IPS-18a (cell line): Measurements from ENCODE around the gene HBG2.

Experiments
- H3K27ac ChIP-seq: one replicate; pipeline ENCODE4 v1.5.1; 2013; ENCODE audit warnings: low read length
- H3K27me3 ChIP-seq: one replicate; pipeline ENCODE4 v1.6.1; 2013; ENCODE audit warnings: mild to moderate bottlenecking, low read length; ENCODE audit not compliant: control insufficient read depth, insufficient read depth
- H3K36me3 ChIP-seq: one replicate; pipeline ENCODE4 v1.6.1; 2013; ENCODE audit warnings: low read depth, low read length; ENCODE audit not compliant: control insufficient read depth
- H3K4me1 ChIP-seq: one replicate; pipeline ENCODE4 v1.6.1; 2013; ENCODE audit warnings: low read depth, low read length; ENCODE audit not compliant: control insufficient read depth
- H3K4me3 ChIP-seq: one replicate; pipeline ENCODE4 v1.5.1; 2013; ENCODE audit warnings: low read length
- H3K9ac ChIP-seq: one replicate; pipeline ENCODE4 v1.6.1; 2013; ENCODE audit warnings: mild to moderate bottlenecking, low read length, moderate library complexity
- H3K9me3 ChIP-seq: one replicate; pipeline ENCODE4 v1.6.1; 2013; ENCODE audit warnings: low read depth, low read length; ENCODE audit not compliant: control insufficient read depth

Gene HBG2

GRCh38 chr11:5225480-5225871 lies 29.1 kb downstream of the HBG2 start:
- H3K4me1 ChIP-seq = no peaks in the 10 kb centered on the region
- peaks cover 4% of the 10 kb centered on the region for H3K9me3 ChIP-seq
- no peak overlapping the region for H3K9ac ChIP-seq
- H3K36me3 ChIP-seq = no peaks in the 10 kb centered on the region
- H3K27me3 ChIP-seq = no peaks in the 10 kb centered on the region
- no peak overlapping the region for H3K27ac ChIP-seq
- H3K4me3 ChIP-seq = no peak overlapping the region

GRCh38 chr11:5224538-5225479 lies 29.8 kb downstream of the HBG2 start:
- no peak overlapping the region for H3K4me3 ChIP-seq
- no peaks in the 10 kb centered on the region for H3K36me3 ChIP-seq
- H3K4me1 ChIP-seq = no peaks in the 10 kb centered on the region
- H3K27ac ChIP-seq = no peak overlapping the region
- H3K27me3 ChIP-seq = no peaks in the 10 kb centered on the region
- peaks cover 4% of the 10 kb centered on the region for H3K9me3 ChIP-seq
- H3K9ac ChIP-seq = no peak overlapping the region

GRCh38 chr11:5223686-5224085 lies 30.9 kb downstream of the HBG2 start:
- Histone ChIP-seq H3K27ac (no peak overlapping the region), H3K27me3 (no peaks in the 10 kb centered on the region), H3K4me3 (no peak overlapping the region)

GRCh38 chr11:5223146-5223545 lies 31.4 kb downstream of the HBG2 start:
- Histone ChIP-seq H3K9me3 (peaks cover 4% of the 10 kb centered on the region), H3K4me1 (no peaks in the 10 kb centered on the region), H3K27me3 (no peaks in the 10 kb centered on the region), H3K27ac (no peak overlapping the region), H3K4me3 (no peak overlapping the region), H3K36me3 (no peaks in the 10 kb centered on the region), H3K9ac (no peak overlapping the region)

More at GRCh38 chr11:5223686-5224085, 30.9 kb downstream of the HBG2 start:
- Histone ChIP-seq H3K4me1 (no peaks in the 10 kb centered on the region), H3K9me3 (peaks cover 4% of the 10 kb centered on the region), H3K9ac (no peak overlapping the region), H3K36me3 (no peaks in the 10 kb centered on the region)

- Histone ChIP-seq H3K4me1 (peaks cover 9% of the 10 kb centered on the region), H3K9ac (no peak overlapping the region), H3K4me3 (no peak overlapping the region), H3K9me3 (no peaks in the 10 kb centered on the region), H3K36me3 (no peaks in the 10 kb centered on the region), H3K27me3 (no peaks in the 10 kb centered on the region), H3K27ac (no peak overlapping the region)
These were observed 44.1 kb downstream of the HBG2 start for GRCh38 chr11:5210376-5210885.

- Histone ChIP-seq H3K27ac (no peak overlapping the region), H3K4me3 (no peak overlapping the region), H3K4me1 (peaks cover 4% of the 10 kb centered on the region), H3K27me3 (no peaks in the 10 kb centered on the region), H3K9ac (no peak overlapping the region), H3K36me3 (no peaks in the 10 kb centered on the region), H3K9me3 (no peaks in the 10 kb centered on the region)
These were observed 49.8 kb downstream of the HBG2 start for GRCh38 chr11:5204787-5205186.

- H3K27me3 ChIP-seq = no peaks in the 10 kb centered on the region
- no peak overlapping the region for H3K27ac ChIP-seq
- H3K9me3 ChIP-seq = no peaks in the 10 kb centered on the region
- H3K4me1 ChIP-seq = no peaks in the 10 kb centered on the region
- no peak overlapping the region for H3K4me3 ChIP-seq
- H3K9ac ChIP-seq = no peak overlapping the region
- no peaks in the 10 kb centered on the region for H3K36me3 ChIP-seq
These were observed 51.2 kb downstream of the HBG2 start for GRCh38 chr11:5203366-5203765.
